H9 (cell line): Measurements from ENCODE around the gene TMF1. TPM values are rescaled to one million over a fixed set of nuclear protein-coding genes. Genes with fewer than 3 reads are reported as not detected.

Experiments used
- DNase-seq: peaks from one replicate; pipeline ENCODE4 v3.0.0-alpha.2; 2017
- H2AFZ ChIP-seq: one replicate; pipeline ENCODE4 v1.6.1; 2013; ENCODE audit warnings: mild to moderate bottlenecking, low read length, control low read depth, moderate library complexity
- H2AK5ac ChIP-seq: 2 replicates; pipeline ENCODE4 v1.6.1; 2013; ENCODE audit warnings: low read length, control low read depth, mixed read lengths; ENCODE audit not compliant: insufficient read length
- H2BK120ac ChIP-seq: one replicate; pipeline ENCODE4 v1.6.1; 2013; ENCODE audit warnings: low read depth, mild to moderate bottlenecking, low read length, control low read depth, inconsistent platforms; ENCODE audit not compliant: poor library complexity, severe bottlenecking
- H2BK12ac ChIP-seq: 2 replicates; pipeline ENCODE4 v1.6.1; 2013; ENCODE audit warnings: low read length, control low read depth, mixed read lengths, low read depth; ENCODE audit not compliant: insufficient read length
- H2BK15ac ChIP-seq: 2 replicates; pipeline ENCODE4 v1.6.1; 2013; ENCODE audit warnings: low read depth, low read length, control low read depth
- H2BK20ac ChIP-seq: one replicate; pipeline ENCODE4 v1.6.1; 2013; ENCODE audit warnings: low read depth, mild to moderate bottlenecking, low read length, control low read depth, inconsistent platforms; ENCODE audit not compliant: poor library complexity, severe bottlenecking
- H2BK5ac ChIP-seq: 2 replicates; pipeline ENCODE4 v1.6.1; 2013; ENCODE audit warnings: low read length, control low read depth, mixed read lengths; ENCODE audit not compliant: insufficient read length
- H3K14ac ChIP-seq: 2 replicates; pipeline ENCODE4 v1.6.1; 2013; ENCODE audit warnings: low read length, control low read depth; ENCODE audit not compliant: insufficient read depth
- H3K18ac ChIP-seq: 2 replicates; pipeline ENCODE4 v1.6.1; 2013; ENCODE audit warnings: low read depth, mild to moderate bottlenecking, mixed read lengths, low read length, control low read depth; ENCODE audit not compliant: insufficient read length
- H3K23ac ChIP-seq: 2 replicates; pipeline ENCODE4 v1.6.1; 2013; ENCODE audit warnings: low read length, control low read depth, mixed read lengths, low read depth; ENCODE audit not compliant: insufficient read length
- H3K23me2 ChIP-seq: 2 replicates; pipeline ENCODE4 v1.6.1; 2013; ENCODE audit warnings: low read depth, mild to moderate bottlenecking, mixed read lengths, low read length, control low read depth; ENCODE audit not compliant: insufficient read length, poor library complexity, severe bottlenecking
- H3K27ac ChIP-seq: 2 replicates; pipeline ENCODE4 v1.5.1; 2013; ENCODE audit warnings: low read length, control low read depth, mixed read lengths, low read depth; ENCODE audit not compliant: insufficient read length
- H3K27me3 ChIP-seq: 2 replicates; pipeline ENCODE4 v1.6.1; 2013; ENCODE audit warnings: low read length, control low read depth, inconsistent platforms; ENCODE audit not compliant: insufficient read depth
- H3K4ac ChIP-seq: 2 replicates; pipeline ENCODE4 v1.6.1; 2013; ENCODE audit warnings: low read depth, mild to moderate bottlenecking, control low read depth, inconsistent platforms, low read length, moderate library complexity
- H3K4me1 ChIP-seq: 2 replicates; pipeline ENCODE4 v1.6.1; 2013; ENCODE audit warnings: low read length, control low read depth, inconsistent platforms; ENCODE audit not compliant: insufficient read depth
- H3K4me2 ChIP-seq: 2 replicates; pipeline ENCODE4 v1.6.1; 2013; ENCODE audit warnings: low read length, control low read depth, mixed read lengths; ENCODE audit not compliant: insufficient read length, insufficient read depth
- H3K56ac ChIP-seq: 2 replicates; pipeline ENCODE4 v1.6.1; 2013; ENCODE audit warnings: low read depth, mild to moderate bottlenecking, mixed read lengths, low read length, control low read depth; ENCODE audit not compliant: insufficient read length
- H3K79me1 ChIP-seq: 2 replicates; pipeline ENCODE4 v1.6.1; 2013; ENCODE audit warnings: low read depth, mild to moderate bottlenecking, moderate library complexity, low read length, control low read depth, inconsistent platforms; ENCODE audit not compliant: insufficient read depth, poor library complexity, severe bottlenecking
- H3K79me2 ChIP-seq: 2 replicates; pipeline ENCODE4 v1.6.1; 2013; ENCODE audit warnings: low read length, control low read depth, inconsistent platforms; ENCODE audit not compliant: insufficient read depth
- H3K9ac ChIP-seq: 2 replicates; pipeline ENCODE4 v1.6.1; 2013; ENCODE audit warnings: low read length, control low read depth, mixed read lengths; ENCODE audit not compliant: insufficient read length; ENCODE audit errors: extremely low read depth
- H3K9me3 ChIP-seq: one replicate; pipeline ENCODE4 v1.6.1; 2013; ENCODE audit warnings: low read depth, low read length, inconsistent platforms; ENCODE audit not compliant: control insufficient read depth
- H3T11ph ChIP-seq: one replicate; pipeline ENCODE4 v1.6.1; 2013; ENCODE audit warnings: mild to moderate bottlenecking, low read length, control low read depth, inconsistent platforms
- H4K20me1 ChIP-seq: one replicate; pipeline ENCODE4 v1.6.1; 2013; ENCODE audit not compliant: control insufficient read depth, insufficient read length, insufficient read depth
- H4K5ac ChIP-seq: 2 replicates; pipeline ENCODE4 v1.6.1; 2013; ENCODE audit warnings: low read depth, mild to moderate bottlenecking, mixed read lengths, low read length, control low read depth; ENCODE audit not compliant: insufficient read length
- H4K8ac ChIP-seq: replicated peaks from 2 replicates; pipeline ENCODE4 v1.6.1; 2013; ENCODE audit warnings: low read length, control low read depth, mixed read lengths, low read depth; ENCODE audit not compliant: insufficient read length
- H4K91ac ChIP-seq: 2 replicates; pipeline ENCODE4 v1.6.1; 2013; ENCODE audit warnings: low read depth, mild to moderate bottlenecking, moderate library complexity, mixed read lengths, low read length, control low read depth; ENCODE audit not compliant: insufficient read length
- H3K27ac Mint-ChIP-seq, 3 experiments: 2 replicates in 2 of 3; 3 replicates in 1 of 3; pipeline ENCODE4 v1.8.0; 2020 to 2021; ENCODE audit warnings: mixed read lengths in 3 of 3, mild to moderate bottlenecking in 1 of 3, moderate library complexity in 1 of 3
- H3K27me3 Mint-ChIP-seq: 2 replicates; pipeline ENCODE4 v1.8.0; 2021; ENCODE audit warnings: low read depth, mild to moderate bottlenecking, moderate library complexity, mixed read lengths
- H3K36me3 Mint-ChIP-seq, 3 experiments: 2 replicates in 2 of 3; 3 replicates in 1 of 3; pipeline ENCODE4 v1.8.0; 2020 to 2021; ENCODE audit warnings: low read depth in 3 of 3, mixed read lengths in 3 of 3; ENCODE audit not compliant: insufficient read depth in 1 of 3
- H3K4me1 Mint-ChIP-seq, 2 experiments: 2 replicates each; pipeline ENCODE4 v1.8.0; 2020; ENCODE audit warnings: mixed read lengths in 2 of 2
- H3K4me3 Mint-ChIP-seq, 2 experiments: 2 replicates in 1 of 2; 3 replicates in 1 of 2; pipeline ENCODE4 v1.8.0; 2020 to 2021; ENCODE audit warnings: mild to moderate bottlenecking in 2 of 2, mixed read lengths in 2 of 2, moderate library complexity in 1 of 2
- H3K9me3 Mint-ChIP-seq, 2 experiments: 2 replicates in 1 of 2; 3 replicates in 1 of 2; pipeline ENCODE4 v1.8.0; 2020; ENCODE audit warnings: mild to moderate bottlenecking in 2 of 2, mixed read lengths in 2 of 2, moderate library complexity in 1 of 2
- CTCF ChIP-seq: fragments of 200-600 bp; sonication (generic); conservative IDR thresholded peaks from 3 replicates; pipeline ENCODE4 v1.8.0; 2021; ENCODE audit warnings: antibody characterized with exemption, mild to moderate bottlenecking
- WGBS: extraction: QIAGEN DNeasy Blood & Tissue Kit; methylation state at CpG from one replicate; pipeline ENCODE4 v1.1.7; 2013; ENCODE audit warnings: missing lambda C conversion rate, low lambda C conversion rate, mixed read lengths; ENCODE audit not compliant: insufficient read length; ENCODE audit errors: extremely low coverage; 5-methylcytosine and 5-hydroxymethylcytosine counted together
- total RNA-seq: library from RNA; stranded (reverse); gene quantifications from 2 replicates; pipeline ENCODE4 v1.2.1, GENCODE V29; 2021

The TMF1 gene
- total RNA-seq, 1 experiment from 2014 or later: 21.9 TPM

- Histone ChIP-seq H2BK120ac (no peak overlapping the region), H3K4me2 (no peak overlapping the region), H4K5ac (no peak overlapping the region), H3T11ph (no peak overlapping the region), H2BK12ac (no peak overlapping the region), H3K27me3 (no peaks in the 10 kb centered on the region), H2BK5ac (no peak overlapping the region), H3K23ac (no peak overlapping the region), H3K14ac (no peak overlapping the region), H3K9ac (no peak overlapping the region), H3K4me1 (no peaks in the 10 kb centered on the region), H3K9me3 (no peaks in the 10 kb centered on the region), H3K27ac (no peak overlapping the region), H4K8ac (no peak overlapping the region), H3K23me2 (no peaks in the 10 kb centered on the region), H2AFZ (no peak overlapping the region), H3K4ac (no peak overlapping the region), H2BK20ac (no peak overlapping the region), H3K56ac (no peak overlapping the region), H2AK5ac (no peak overlapping the region), H3K18ac (no peak overlapping the region), H2BK15ac (no peak overlapping the region), H3K79me2 (no peaks in the 10 kb centered on the region), H4K91ac (no peak overlapping the region), H4K20me1 (no peaks in the 10 kb centered on the region), H3K79me1 (no peaks in the 10 kb centered on the region)
- Mint-ChIP-seq H3K27me3 (no peaks in the 10 kb centered on the region), H3K4me1 (no peaks in the 10 kb centered on the region), H3K36me3 (peaks cover 30 to 74% (median 34%) of the 10 kb centered on the region in 3 experiments), H3K27ac (no peak overlapping the region), H3K4me3 (no peak overlapping the region), H3K9me3 (no peaks in the 10 kb centered on the region)
- no peak for TF ChIP-seq CTCF
- WGBS: no CpG with 5 or more reads among the region's 6 CpGs
- no peak for DNase-seq
Observed at GRCh38 chr3:68997887-68998286, 54.2 kb downstream of the TMF1 start.
